OCI-LY7 (cell line): ENCODE measurements around the gene SDCBP2.

Source experiments
- EZH2phosphoT487 ChIP-seq: fragments of 200-600 bp; sonication (generic); IDR thresholded peaks from 2 replicates; pipeline ENCODE4 v1.6.1; 2018; ENCODE audit warnings: low read depth, borderline replicate concordance, mild to moderate bottlenecking, mixed run types, antibody characterized with exemption, low read length, moderate library complexity, mixed read lengths
- TF ChIP-seq, protein P1 (sequence below): fragments of 200-600 bp; sonication (generic); conservative IDR thresholded peaks from 2 replicates; pipeline ENCODE4 v1.5.1; 2014; ENCODE audit warnings: mild to moderate bottlenecking, antibody characterized with exemption, low read length, moderate library complexity, mixed read lengths

DNA sequence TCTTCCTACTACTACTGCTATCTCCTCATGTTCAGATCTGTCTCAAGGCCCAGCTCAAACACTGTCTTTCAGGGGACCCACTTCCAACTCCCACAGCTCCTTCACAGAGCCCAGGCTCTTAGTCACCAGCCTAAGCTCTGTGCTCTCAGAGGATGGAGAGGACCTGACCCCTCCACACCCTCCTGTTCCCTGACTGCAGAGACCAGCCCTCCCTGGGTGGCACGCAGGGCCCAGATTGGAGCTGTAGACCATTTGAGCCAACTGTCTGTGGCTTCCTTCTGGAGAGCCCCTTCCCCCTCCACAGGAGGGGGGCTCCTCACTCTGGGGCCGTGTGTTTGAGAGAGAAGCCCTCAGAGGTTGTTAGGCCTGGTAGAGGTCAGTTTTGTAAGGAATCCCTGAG, 53.0 kb downstream of the SDCBP2 start:
- TF ChIP-seq, protein P1, sequence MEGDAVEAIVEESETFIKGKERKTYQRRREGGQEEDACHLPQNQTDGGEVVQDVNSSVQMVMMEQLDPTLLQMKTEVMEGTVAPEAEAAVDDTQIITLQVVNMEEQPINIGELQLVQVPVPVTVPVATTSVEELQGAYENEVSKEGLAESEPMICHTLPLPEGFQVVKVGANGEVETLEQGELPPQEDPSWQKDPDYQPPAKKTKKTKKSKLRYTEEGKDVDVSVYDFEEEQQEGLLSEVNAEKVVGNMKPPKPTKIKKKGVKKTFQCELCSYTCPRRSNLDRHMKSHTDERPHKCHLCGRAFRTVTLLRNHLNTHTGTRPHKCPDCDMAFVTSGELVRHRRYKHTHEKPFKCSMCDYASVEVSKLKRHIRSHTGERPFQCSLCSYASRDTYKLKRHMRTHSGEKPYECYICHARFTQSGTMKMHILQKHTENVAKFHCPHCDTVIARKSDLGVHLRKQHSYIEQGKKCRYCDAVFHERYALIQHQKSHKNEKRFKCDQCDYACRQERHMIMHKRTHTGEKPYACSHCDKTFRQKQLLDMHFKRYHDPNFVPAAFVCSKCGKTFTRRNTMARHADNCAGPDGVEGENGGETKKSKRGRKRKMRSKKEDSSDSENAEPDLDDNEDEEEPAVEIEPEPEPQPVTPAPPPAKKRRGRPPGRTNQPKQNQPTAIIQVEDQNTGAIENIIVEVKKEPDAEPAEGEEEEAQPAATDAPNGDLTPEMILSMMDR, result no peak
- TF ChIP-seq EZH2phosphoT487, result no peak
